TTC549 (cell line): Measurements from ENCODE around the gene TMUB1.

Experiments used
- FAIRE-seq: peaks from 2 replicates; lab custom pipeline; 2012; peaks lifted over from hg19 to GRCh38; lab: Jason Lieb, UNC

Gene TMUB1

DNA sequence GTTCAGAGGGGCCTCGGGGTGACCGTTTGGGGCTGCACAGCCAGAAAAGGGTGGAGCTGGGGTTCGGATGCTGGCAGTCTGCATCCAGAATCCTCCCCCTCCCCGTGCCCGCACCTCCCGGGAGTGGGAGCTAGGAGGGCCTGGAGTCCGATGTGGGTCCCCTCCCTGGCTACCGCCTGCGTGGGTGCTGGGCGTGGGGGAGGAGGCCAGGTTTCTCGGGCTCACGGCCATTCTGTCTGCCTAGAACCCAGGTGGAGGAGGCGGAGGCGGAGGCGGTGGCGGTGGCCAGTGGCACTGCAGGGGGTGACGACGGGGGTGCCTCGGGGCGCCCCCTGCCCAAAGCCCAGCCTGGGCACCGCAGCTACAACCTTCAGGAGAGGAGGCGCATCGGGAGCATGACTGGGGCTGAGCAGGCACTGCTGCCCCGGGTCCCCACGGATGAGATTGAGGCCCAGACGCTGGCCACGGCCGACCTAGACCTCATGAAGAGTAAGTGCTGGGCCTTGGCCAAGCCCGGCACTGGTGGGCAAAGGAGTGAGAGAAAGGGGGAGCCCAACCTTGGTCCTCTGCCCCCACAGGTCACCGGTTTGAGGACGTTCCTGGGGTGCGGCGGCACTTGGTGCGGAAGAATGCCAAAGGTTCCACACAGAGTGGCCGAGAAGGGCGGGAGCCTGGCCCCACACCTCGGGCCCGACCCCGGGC, 16.9 kb downstream of the TMUB1 start:
- FAIRE-seq, result no peak

- FAIRE-seq, result no peak
Observed at GRCh38 chr7:151065516-151065915, 17.8 kb downstream of the TMUB1 start.

GRCh38 chr7:151064993-151065392, 18.3 kb downstream of the TMUB1 start:
- FAIRE-seq, result no peak

GRCh38 chr7:151064454-151064853, 18.8 kb downstream of the TMUB1 start:
- FAIRE-seq, result no peak

DNA sequence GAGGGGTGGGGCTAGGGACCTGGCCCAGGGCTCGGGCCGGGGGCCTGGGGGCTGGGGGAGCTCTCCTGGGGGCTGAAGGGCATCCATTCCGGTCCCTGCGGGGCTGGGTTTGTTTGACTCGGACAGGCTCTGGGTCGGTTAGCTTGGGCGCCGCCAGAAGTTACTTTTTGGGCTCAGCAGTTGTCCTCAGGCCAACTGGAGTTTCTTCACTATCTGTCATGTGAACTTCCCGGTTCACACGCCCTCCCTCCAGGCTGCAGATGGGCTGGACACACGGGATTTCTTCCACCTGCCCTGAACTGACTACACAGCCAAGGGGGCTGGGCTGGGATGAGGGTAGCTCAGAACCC, 20.1 kb downstream of the TMUB1 start:
- FAIRE-seq, result no peak

GRCh38 chr7:151062399-151063211, 20.7 kb downstream of the TMUB1 start:
- FAIRE-seq, result no peak

DNA sequence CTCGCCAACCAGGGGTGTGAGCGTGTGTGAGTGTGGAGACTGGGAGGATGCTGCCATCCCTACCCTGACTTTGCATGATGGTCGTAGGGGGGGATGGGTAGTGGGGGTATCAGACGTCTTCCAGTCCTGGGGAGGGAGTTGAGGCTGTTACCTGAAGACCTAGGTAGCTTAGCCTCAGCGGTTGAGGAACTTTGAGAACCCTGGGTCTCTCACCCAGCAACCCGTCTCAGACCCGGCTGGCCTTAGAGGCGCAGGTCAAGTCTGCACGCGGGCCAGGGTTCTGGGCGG, 21.2 kb downstream of the TMUB1 start:
- FAIRE-seq, result no peak

DNA sequence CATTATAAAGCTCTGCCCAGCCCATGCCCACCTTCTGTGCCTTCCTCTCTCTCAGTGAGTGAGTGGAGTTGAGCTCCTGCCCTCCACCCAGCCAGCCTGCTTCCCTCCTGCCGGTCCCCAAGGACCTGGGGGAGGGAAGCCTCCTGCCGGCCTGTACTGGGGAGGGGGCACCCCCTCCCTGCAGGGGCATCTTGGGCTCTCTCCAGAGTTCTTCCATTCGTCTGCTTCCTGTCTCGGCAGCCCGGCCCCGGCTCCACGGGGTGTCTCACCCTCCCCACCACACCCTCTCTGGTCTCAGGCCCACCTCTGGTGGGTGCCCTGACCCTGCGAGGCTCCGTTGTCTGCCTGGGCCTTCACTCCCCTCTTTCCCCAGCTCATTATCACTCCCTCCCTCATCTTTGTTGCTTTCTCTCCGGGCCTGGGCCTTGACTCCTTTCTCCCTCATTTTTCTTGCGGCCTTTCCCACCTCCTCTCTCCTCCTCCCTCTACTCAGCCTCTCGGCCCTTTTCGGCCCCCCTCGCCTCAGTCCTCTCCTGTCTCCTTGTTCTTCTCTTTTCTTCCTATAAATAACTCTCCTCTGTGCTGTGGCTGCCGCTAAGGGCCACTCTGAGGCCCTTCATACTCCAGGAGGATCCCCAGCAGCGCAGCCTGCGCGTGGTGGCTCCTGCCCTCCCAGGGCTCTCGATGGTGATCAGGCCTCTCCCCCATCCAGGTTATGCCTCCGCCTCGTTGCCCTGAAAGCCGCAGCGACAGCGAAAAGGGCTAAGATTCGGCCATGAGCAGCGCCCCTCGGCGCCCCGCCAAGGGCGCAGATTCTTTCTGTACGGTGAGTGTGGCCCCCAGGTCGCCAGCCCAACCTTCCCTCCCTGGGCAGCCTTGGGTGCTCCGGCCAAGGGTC, 21.8 kb downstream of the TMUB1 start:
- FAIRE-seq, result no peak

GRCh38 chr7:151060416-151061212, 22.7 kb downstream of the TMUB1 start:
- FAIRE-seq, result no peak

- FAIRE-seq, result no peak
Observed at GRCh38 chr7:151060113-151060415, 23.2 kb downstream of the TMUB1 start.

GRCh38 chr7:151059367-151060112, 23.8 kb downstream of the TMUB1 start, which contains the start of gene SLC4A2:
Gene SLC4A2, plus strand, starts transcription at chr7:151059589. Its CDS starts 2,399 bp downstream, at chr7:151061988.
- no peak for FAIRE-seq

DNA sequence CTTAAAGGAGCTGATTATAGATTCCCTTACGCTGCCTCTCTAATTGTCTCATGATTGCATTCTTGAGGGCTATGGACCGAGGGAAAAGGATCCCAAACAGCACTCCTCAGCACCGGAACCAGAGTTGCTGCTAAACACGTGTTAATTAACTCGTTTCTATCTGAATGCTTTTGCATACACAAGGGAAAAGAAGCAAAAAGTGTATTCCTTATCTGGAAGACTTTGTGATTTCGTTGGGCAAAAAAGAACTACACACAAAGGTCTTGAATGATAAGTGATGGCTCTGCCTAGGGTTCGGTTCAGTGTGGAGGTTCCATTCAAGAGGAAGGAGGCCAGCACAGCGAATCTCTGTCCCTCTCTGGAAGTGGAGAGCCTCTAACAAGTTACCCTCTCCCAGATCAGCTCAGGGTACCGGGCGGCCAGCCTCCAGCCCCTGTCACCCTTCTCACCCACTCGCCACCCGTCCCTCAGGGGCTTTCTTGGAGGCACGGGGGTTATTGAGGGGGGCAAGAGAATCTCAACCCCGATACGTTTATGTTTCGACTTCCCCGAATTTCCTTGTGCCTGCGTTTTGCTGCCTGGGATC, 24.4 kb downstream of the TMUB1 start:
- FAIRE-seq, result no peak

DNA sequence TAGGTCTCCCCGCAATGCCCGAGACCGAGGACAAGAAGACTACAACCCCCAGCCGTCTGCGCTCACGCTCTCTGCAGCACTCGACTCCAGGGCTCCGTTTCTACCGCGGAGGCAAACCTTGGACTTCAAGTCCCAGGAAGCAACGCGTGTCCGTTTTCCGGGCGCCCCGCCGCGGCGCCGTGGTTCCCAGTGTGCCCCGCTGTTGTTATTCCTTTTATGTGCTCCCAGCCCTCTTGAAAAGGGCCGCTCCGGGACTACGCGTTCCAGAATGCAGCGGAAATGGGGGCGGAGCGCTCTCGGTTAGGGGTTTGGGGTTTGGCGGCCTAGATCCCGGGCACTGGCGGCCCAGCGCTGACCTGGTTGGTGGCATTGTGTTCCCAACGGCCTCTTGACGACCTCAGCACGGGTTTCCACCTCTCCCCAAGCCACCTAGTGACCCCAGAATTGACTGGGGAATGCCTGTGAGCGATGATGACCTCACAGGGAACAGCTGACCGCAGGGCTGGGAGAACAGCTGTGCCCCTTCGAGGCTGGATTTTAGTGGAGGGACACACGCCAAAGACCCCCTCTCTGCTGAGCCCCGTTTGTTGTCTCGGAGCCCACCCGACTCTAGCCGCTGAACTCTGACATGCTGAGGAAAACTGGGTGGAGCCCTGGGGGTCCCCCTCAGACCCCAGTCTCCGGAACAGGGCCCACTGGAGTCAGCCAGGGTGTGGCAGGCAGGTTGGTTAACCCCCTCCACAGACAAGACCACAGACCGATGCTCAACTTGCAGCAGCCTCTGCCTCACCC, 25.1 kb downstream of the TMUB1 start:
- peak; percentile 93 for FAIRE-seq

DNA sequence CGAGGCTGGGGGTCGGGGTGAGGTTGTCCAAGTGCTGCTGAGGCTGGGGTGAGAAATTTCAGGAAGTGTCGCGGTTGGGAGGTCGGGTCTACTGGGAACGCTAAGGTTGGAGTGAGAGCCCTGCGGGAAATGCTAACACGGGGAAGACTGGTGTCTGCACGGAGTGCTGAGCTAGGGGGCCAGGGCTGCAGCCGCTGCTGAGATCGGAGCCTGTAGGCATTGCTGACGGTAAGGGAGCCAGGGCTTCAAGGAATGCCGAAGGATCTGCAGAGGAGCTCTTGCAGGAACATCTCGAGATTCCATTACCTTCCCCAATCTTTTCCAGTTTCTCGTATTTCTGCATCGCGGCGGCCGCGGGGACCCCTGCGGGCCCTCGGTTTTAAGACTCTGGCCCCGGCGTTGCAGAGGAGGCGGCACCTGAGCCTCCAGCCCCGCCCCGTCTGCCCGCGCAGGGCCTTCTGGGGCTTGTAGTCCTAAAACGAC, 25.7 kb downstream of the TMUB1 start, which contains the start of gene CDK5:
Gene CDK5 (minus strand): TSS at position 392 of the 483 bp plus-strand sequence. CDS start 49 bp downstream, at position 343.
- no peak for FAIRE-seq

- FAIRE-seq, result no peak
Observed at GRCh38 chr7:151056666-151057505, 26.4 kb downstream of the TMUB1 start.

- no peak for FAIRE-seq
Observed at GRCh38 chr7:151056283-151056665, 27.0 kb downstream of the TMUB1 start.

GRCh38 chr7:151053751-151054150, 29.5 kb downstream of the TMUB1 start:
- FAIRE-seq, result no peak

GRCh38 chr7:151053096-151053495, 30.2 kb downstream of the TMUB1 start:
- FAIRE-seq, result no peak

DNA sequence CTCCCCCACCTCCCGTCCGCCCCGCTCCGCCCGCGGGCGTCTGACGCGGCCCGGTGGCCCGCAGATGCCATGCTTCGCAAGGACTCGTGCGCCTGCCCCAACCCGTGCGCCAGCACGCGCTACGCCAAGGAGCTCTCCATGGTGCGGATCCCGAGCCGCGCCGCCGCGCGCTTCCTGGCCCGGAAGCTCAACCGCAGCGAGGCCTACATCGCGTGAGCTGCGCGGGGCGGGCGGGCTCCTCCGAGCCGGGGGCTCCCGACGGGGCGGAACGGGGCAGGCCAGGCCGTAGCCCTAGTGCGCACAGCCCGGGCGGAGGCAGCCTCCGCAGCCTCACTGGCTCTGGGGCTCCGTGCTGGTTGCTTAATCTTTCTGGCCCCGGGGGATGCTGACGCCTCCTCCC, 32.2 kb downstream of the TMUB1 start:
- FAIRE-seq, result no peak
